Measurements from ENCODE around the gene CBLC. TPM values are rescaled to one million over a fixed set of nuclear protein-coding genes. Genes with fewer than 3 reads are reported as not detected.

The CBLC gene
- polyA plus RNA-seq, 1 donor = not detected

DNA sequence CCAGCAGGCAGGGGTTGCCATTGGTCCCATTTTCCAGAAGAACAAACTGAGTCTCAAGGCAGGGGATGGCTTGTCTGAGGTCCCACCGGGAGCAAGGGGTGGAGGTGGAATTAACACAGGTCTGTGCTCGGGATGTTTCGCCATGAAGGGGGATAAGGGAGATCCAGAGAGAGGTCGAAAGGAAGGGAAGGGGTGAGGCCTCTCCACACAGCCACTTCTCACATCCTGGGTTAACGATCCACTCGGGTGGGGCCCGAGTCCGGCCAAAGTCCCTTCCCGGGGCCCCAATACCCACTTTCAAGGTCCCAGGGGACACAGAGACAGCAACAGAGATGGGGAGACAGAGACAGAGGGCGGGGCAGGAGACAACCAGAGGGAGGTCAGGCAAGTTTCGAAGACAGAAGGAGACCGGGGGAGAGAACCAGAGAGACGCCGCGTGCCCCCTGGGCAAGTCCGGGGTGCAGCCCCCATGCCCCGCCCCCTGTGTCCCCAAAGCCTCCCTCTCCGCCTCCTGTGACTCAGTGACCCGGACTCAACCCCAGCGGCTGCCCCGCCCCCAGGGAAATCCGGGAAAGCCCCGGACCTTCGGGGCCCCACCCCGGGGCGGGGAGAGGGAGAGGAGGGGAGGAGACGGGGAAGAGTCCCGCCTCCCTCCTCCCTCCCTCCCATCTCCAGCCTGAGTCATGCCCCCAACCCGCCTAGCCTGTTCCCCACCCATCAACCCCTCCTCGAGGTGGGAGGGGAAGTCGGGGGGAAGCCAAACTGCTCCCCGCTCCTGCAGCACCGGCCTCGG, 30.5 kb upstream of the CBLC start:
- peak; percentile 93 for DNase-seq

DNA sequence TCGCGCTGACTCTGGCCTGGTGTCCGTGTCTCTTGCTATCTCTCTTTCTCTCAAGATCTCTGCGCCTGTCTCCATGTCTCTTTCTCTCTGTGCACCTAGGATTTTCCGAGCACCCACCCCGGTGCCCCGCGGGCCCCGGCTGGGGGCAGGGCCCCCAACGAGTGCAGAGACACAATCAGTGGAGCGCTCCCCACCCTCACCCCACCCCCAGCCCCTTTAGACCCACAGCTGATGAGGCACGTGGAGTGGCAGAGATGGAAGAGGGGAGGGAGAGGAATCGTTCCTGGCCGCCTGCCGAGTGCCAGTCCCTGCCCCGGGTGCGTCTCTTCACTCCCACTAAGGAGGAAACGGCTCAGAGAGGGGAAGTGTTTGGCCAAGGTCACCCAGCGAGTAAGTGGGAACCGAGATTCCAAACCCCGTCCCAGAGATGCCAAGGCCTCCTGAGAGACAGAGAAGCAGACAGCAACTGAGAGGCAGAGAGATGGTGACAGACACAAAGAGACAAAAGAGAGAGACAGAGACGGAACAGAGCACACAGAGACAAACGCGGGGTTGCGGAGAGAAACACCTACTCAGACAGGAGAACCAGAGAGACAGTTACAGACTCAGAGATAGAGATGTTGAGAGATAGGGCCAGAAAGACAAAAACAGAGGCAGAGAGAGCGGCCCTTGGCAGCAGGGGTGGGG, 29.8 kb upstream of the CBLC start:
- peak; percentile 67 for DNase-seq

- peak; percentile 64 for DNase-seq
Observed at GRCh38 chr19:44748426-44749254, 29.1 kb upstream of the CBLC start, which contains the start of gene BCL3. Gene BCL3 (plus strand): TSS chr19:44748708. CDS start chr19:44748791, 83 bp downstream.

- DNase-seq = no peak
Observed at GRCh38 chr19:44749292-44749691, 28.4 kb upstream of the CBLC start.

DNA sequence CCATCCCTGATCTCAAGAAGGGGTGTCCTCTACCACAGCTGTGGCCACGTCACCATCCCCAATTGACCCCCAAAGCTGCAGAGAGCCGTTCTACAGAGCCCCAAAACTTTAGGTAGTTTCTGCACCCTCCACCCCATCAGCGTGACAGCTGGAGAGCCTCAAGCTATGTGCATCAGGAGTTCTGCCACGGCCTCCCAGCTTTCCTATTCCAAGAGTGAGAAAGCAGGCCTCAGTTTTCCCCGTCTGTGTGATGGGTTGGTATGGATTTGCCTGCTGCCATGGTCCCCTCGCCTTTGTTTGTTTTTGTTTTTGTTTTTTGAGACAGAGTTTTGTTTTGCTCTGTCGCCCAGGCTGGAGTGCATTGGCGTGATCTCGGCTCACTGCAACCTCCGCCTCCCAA, 27.7 kb upstream of the CBLC start:
- no peak for DNase-seq

- DNase-seq = no peak
Observed at GRCh38 chr19:44752123-44752815, 25.4 kb upstream of the CBLC start.

- DNase-seq = peak; percentile 85
Observed at GRCh38 chr19:44752816-44753625, 24.7 kb upstream of the CBLC start.

DNA sequence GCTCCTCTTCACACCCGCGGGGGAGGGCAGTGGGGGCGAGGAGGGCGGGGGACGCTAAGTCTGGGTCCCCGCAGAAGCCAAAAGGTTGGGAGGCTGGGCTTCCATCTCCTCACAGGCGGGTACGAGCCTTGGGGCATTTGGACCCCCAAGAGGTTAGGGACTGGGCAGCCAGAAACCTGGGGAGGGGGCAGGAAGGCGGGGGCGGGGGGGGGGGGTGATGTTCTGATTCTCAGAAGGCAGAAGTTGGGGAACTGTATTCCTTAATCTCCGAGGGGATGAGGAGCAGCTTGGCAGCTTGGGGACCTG, 24.1 kb upstream of the CBLC start:
- DNase-seq = no peak

DNA sequence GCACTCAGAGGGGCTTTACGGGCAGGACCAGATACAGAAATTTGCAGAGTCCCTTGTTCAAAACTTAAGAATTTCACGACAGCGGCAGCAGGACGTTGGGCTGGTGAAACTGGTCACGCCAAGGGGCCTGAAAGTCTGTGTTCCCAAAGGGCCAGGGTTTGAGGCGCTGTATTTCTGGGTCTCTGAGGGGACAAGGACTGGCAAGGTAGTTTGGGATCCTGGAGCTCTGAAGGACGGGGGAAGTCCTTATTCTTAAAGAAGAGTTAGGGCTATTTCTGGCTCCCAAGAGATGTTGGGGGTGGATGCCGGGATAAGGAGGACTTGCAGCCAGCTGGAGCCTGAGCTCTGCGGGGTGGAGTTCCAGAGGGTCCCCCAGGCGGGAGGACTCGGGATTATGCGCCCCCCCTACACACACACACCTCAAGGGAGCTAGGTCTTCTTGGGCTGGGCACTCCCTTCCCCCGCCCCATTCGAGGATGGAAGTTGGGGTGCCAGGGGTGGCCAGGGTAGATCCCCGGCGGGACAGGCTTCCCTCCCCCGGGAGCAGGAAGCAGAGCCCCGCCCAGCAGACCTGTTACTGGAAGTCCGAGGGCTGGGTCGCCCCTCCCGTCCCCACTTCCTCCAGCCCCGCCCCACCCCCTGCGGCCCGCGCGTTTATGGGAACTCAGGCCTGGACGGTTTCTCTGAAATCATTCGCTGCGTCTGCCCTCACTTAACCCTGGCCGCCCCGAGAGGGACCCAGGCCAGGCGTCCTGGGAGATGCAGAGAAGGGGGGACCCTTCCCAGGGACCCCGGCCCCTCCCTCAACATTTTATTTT, 23.5 kb upstream of the CBLC start:
- DNase-seq = peak; percentile 75

GRCh38 chr19:44754750-44755080, 23.0 kb upstream of the CBLC start:
- no peak for DNase-seq

GRCh38 chr19:44755219-44755618, 22.5 kb upstream of the CBLC start:
- no peak for DNase-seq

- DNase-seq = no peak
Observed at GRCh38 chr19:44756089-44756562, 21.6 kb upstream of the CBLC start.

- peak; percentile 61 for DNase-seq
Observed at GRCh38 chr19:44757057-44757734, 20.5 kb upstream of the CBLC start.

DNA sequence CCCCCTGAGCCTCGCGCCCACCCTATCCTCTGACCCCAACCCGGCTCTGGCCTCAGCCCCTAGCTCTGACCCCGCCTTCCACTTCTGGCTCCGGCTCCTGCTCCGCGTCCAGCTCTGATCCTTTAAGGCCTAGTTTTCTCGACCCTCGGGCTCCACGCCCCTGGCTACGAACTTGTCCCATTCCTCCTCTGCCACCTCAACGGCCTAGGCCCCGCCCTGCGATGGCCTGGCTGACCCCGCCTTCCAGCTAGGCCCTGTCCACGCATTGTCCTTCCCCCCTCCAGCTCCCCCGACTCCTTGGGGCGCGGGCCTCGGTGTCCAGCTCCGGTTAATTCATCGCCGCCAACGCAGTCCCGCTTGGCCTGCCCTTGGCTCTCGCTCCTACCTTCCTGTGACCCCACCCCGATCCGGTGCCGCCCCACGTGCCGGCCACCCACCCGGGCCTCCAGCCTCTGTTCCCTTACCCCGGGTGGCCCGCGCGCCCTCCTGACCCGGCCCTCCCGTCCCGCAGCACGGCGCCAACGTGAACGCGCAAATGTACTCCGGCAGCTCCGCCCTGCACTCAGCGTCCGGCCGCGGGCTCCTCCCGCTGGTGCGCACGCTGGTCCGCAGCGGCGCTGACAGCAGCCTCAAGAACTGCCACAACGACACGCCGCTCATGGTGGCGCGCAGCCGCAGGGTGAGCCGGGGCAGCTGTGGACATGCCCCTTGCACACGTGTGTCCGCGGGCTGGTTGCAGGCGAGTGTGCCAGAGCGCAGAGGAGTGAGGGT, 19.8 kb upstream of the CBLC start:
- DNase-seq = peak; percentile 83

DNA sequence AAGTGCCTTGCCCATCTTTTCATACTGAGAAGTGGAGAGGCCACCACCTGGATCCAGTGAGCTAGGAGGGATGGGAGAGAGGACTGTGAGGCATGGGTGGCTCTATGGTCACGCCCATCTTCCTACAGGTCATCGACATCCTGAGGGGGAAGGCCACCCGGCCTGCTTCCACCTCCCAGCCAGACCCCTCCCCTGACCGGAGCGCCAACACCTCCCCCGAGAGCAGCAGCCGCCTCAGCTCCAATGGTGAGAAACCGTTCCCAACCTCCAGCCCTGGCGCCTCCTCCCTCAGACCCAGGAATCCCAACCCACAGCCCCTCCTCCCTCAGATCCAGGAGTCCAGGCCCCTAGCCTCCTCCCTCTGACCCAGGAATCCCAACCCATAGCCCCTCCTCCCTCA, 19.1 kb upstream of the CBLC start:
- no peak for DNase-seq

DNA sequence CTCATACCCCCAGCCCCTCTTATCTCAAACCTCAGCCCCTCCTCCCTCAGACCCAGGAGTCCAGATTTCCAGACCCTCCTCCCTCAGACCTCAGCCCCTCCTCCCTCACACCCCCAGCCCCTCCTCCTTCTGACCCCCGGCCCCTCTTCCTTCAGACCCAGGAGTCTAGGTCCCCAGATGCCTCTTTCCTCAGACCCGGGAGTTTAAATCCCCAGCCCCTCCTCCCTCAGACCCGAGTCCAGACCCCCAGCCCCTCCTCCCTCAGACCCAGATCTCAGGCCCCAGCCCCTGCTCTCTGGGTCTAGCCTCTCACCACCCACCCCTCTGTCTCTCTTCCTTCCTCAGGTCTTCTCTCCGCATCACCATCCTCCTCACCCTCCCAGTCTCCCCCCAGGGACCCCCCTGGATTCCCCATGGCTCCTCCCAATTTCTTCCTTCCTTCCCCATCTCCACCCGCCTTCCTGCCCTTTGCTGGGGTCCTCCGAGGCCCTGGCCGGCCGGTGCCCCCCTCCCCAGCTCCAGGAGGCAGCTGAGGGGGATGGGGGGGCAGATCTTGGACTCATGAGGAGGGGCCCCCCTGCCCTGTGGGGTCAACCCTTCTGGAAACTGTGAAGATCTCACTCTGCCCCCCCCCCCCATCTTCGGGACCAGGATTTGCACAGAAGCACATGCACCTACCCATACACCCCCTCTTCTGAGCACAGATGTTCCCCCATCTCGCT, 18.4 kb upstream of the CBLC start:
- DNase-seq = no peak

GRCh38 chr19:44762038-44762437, 15.7 kb upstream of the CBLC start:
- DNase-seq = no peak

GRCh38 chr19:44765033-44765948, 12.4 kb upstream of the CBLC start:
- DNase-seq = no peak
